Stimulated activated CD4-positive, alpha-beta T cell treated with anti-CD3 and anti-CD28 coated beads, Interleukin-2, amount 100 ng/mL, for 48 hours (primary cell): ENCODE data around the gene IL7R.

Experiments used
- DNase-seq, 2 donors: peaks; one replicate each; pipeline ENCODE4 v3.0.0-alpha.2; 2020

Gene IL7R, protein sequence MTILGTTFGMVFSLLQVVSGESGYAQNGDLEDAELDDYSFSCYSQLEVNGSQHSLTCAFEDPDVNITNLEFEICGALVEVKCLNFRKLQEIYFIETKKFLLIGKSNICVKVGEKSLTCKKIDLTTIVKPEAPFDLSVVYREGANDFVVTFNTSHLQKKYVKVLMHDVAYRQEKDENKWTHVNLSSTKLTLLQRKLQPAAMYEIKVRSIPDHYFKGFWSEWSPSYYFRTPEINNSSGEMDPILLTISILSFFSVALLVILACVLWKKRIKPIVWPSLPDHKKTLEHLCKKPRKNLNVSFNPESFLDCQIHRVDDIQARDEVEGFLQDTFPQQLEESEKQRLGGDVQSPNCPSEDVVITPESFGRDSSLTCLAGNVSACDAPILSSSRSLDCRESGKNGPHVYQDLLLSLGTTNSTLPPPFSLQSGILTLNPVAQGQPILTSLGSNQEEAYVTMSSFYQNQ

DNA sequence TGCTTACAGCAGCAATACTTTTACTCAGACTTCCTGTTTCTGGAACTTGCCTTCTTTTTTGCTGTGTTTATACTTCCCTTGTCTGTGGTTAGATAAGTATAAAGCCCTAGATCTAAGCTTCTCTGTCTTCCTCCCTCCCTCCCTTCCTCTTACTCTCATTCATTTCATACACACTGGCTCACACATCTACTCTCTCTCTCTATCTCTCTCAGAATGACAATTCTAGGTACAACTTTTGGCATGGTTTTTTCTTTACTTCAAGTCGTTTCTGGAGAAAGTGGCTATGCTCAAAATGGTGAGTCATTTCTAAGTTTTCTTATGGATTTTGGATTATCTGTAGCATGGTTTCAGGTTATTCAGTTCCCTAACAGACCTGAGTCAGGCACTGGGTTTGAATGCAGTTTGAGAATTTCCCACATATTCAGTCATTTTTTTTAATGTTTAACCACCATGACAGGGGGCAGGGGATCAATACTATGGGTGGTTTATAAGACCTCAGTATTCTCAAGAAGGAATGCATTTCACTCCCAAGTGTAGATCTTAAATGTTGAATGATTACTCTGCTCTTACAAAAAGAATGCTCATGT is at the start of gene IL7R:
Gene IL7R, plus strand, starts transcription at position 127 of the 587 bp plus-strand sequence. Its CDS starts 87 bp downstream, at position 214.
- no peak for DNase-seq

DNA sequence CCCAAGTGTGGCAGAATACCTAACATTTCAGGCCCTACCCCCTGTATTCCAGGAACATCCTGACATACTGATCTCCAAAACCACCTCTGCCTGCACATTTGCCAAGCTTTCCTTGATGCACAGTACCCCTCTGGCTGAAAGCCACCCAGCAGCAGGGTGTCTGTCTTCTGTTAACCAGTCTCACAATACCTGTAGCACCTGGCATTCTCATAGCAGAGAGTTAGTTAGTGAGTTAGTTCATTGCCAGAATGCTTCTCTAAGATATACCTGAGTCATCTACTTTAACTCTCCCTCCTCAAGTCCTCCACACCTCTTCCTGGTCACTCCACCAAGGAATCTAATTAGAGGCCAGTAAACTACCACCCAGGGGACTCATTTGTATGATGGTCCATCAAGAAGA is 46.1 kb upstream of the IL7R start:
- DNase-seq, result no peak

DNA sequence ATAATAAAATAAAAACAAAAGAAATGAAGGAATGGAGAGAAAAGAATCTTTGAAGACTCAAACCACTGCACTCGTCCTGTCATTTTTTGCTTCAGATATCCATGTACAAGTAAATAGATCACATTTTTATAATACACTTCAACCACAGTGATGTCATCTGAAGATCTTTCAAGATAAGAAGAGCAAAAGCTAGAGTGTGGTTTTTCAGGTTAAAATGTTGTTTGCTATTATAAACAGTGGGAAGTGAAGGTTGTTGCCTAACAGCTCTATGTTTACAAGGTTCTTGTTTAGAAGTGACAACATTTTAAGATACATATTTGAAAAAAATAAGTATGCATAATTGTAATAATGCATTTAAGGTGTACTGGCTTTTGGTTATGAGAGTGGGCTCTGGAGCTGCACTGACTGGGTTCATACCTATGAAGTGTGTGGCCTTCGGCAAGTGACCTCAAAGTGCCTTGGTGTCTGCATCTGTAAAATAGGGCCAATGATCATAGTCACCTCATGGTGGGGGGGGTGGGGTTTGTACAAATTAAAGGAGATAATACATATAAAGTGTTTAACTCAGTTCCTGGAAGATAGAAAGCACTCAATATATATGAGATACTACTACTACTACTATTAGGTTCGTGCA is 45.5 kb upstream of the IL7R start:
- DNase-seq, result no peak

DNA sequence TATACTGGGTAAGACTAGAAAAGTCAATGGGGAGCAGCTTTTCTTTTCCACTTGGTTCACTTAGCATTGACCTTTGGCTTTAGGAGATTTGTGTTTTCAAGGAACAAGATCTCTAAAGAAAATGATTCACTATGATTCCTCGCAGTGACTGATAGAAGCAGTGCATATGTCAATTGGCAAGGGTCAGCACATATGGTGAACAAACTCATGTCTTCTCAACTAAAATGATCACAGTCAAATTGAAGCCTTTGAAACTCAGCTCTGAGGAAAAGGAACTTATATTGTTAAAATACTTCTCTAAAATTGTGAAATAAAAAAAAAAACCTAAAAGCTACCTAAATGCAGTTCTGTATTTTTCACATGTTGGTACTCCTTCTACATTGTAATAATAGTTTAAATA is 43.2 kb upstream of the IL7R start:
- no peak for DNase-seq

DNA sequence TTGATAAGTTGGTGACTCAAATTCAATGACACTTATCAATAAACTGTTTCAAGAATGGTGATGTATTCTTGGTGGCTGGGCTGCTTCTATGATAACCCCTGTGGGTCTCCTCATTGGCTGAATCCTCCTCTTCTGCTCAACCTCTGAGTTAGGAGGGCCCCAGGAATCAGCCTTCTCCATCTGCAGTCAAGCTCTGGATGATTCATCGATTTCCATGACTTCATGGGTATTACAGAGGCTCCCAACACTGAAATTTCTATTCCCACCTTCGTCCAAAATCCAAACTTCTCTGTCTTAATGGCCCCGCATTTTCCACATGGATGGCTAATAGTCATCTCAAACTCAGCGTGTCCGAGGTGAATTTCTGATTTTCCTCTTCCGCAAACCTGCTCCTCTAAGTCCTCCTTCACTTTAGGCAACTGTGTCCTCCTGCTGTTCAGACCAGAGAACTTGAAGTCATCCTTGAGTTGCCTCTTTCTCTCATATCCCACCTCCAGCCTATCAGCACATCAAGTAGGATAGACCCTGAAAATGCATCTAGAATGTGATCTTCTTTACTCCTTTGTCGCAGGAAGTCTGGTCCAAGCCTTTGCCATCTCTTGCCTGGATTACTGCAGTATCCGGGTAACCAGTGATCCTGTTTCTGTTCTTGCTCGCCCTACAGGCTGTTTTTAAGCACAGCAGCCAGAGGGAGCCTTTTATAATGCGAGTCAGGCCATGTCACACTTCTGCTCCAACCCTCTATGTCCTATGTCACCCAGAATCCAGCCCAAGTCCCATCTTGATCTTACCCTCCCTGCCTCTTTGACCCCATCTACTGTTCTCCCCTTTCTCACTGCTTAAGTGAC is 41.4 kb upstream of the IL7R start:
- no peak for DNase-seq

DNA sequence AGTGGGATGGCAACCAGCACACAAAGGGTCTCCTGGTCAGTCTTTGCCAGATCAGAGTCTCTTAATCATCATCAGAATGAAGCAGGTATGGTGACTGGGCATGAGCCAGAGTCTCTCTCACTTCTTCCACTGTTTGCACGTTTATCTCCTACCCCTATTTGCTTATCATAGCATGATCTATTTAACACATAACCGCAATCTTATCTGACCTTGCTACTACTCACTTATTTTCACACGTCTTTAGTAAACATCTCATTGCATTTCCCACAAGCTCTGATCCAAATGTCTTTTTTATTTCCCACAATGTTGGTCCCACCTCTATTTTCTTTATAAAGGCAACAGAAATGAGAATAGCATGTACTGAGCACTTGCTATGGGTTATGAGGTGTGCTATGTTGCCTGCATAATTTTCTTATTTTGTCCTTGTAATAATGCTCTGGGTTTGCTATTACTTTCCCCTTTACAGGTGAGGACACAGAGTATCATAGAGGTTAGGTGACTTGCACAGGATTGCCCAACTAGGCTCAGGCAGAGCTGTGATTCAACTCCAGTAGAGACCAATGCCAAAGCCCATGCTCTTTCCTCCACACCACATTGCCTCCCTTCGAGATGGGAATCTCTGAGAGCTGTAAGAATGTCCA is 39.7 kb upstream of the IL7R start:
- DNase-seq, result no peak

DNA sequence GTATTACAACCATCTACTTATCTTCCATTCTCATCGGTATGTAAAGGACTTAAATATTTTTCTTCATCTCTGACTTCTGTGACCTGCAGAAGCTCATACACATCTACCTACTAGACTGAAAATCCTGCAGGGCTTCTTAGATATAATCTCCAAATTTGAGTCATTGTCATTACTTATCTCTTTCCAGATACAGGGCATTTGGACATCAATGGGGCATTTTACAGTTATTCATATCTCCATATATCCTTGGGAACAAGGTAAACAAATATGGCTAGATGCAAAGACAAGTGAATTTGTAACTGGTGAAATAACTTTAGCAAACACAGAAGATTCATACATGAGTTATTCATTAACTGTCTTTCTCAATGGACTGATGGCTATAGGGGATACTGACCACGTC is 37.7 kb upstream of the IL7R start:
- DNase-seq, result no peak

DNA sequence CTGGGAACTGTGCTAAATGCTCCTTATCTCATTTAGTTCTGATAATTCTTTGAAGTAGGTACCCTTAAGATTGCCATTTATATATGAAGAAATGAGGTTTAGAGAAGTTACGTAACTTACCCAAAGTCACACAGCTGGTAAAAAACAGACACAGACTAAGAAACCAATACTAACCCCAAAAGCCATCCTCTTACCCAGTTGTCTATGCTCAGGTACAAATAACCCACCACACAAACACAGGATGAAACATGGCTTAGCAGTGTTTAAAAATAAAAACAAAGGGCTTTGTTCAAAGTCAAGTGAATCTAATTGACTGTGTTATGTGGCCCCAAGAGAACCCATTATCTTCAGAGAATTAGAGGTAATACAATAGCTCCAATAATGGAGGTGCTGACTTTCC is 37.0 kb upstream of the IL7R start:
- DNase-seq, result no peak

DNA sequence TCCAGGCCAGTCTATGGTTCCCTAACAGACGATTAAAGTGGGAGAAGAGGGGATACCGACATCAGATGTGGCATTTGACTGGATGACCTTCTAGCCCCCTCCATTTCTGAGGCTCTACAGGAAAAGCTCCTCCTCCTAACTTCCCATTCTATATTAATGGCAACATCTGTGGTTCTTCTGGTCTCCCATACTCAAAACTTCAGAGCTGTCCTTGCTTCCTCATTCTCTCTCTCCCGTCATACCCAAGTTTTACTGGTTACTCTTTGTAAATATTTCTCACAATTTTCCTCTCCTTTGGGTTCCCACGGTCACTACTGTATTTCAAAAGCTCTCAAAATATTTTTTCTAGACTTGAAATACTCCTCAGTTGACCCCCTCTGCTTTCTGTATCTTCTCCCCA is 36.0 kb upstream of the IL7R start:
- no peak for DNase-seq

DNA sequence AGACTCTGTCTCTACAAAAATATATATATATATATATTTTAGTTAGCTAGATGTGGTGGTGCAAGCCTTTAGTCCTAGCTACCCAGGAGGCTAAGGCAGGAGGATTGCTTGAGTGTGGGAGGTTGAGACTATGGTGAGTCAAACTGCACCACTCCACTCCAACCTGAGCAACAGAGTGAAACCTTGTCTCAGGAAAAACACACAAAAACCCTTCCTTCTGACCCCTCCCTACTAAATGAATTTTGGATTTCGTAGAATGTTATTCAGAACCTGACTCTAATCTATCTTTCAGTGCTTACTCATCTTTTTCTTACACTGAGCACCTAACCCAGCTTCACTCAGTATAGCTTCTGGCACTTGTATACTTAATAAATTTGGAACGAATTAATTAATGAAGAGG is 35.2 kb upstream of the IL7R start:
- DNase-seq, result no peak

DNA sequence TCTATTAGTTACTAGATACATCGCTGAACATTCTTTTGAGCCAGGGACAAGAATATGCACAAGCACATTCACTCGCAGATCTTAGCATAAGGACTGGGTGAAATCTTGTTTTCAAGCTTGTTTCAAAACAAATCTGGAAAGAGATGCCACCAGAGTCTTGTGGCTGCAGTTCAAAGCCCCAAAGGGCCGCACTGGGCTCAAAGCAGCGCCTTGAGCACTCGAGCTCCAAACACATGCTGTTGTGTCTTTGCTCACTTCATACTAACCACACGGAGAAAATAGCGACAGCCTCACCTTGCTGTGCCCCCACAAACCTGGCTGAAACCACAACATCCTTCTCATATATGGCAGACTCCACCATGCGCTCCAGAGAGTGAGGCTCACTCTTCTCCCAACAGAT is 34.2 kb upstream of the IL7R start:
- no peak for DNase-seq

DNA sequence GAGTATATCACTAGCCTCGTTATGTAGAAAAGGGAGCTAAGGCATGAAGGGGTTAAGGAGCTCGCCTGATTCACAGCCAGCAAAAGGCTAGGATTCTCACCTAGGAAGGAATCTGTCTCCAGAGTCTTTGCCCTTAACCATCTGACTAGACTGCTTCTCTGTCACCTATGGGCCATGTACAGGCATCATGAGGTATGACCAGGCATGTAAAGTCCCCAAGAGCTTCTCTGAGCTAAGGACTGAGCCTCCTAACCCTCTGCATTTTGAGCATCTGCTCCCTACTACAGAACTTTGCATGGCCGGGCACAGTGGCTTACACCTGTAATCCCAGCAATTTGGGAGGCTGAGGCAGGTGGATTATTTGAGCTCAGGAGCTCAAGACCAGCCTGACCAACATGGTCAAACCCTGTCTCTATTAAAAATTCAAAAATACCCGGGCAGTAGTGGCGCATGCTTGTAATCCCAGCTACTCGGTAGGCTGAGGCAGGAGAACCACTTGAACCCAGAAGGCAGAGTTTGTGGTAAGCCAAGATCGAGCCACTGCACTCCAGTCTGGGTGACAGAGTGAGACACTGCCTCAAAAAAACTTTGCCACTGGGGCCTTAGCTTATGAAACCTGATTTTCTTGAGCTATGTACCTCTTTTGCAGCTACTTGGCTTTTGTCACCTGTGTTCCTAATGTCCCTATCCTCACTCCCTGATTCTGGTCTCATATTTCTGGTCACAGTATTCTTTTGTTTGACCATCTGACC is 33.2 kb upstream of the IL7R start:
- DNase-seq, result no peak

DNA sequence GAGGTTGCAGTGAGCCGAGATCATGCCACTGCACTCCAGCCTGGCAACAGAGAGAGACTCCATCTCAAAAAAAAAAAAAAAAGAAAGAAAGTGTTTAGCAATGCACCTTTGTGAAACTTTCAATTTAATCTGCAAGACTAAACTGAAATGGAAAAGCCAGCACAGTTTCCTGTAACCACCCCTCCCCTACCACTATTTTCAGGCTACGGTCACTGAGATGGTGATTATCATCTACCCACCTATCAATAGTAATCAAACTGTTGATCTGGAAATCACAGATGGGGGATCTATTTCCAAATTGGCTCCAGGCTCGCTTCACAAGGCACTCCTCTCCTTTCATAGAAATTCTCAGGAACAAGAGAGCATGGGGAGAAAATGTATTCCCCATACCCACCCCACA is 30.6 kb upstream of the IL7R start:
- DNase-seq, result no peak

DNA sequence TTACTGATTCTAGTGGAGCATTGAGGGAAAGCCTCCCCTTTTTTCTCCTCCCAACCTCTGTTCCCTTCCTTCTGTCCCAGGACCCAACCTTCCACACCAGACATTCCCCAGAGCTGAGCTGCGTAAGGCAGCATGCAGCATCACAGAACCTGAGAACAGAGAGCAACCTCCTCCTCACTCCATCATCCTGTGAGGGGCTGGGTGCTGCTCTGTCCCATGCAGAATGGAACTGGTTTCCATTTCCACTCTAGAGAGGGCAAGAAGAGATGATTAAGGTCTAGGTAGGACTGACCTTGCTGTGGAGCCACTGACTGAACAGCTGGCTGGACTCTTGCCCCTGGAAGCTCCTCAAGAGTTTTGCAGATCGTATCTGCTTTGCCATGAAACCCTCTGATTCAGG is 30.1 kb upstream of the IL7R start:
- DNase-seq, result no peak

DNA sequence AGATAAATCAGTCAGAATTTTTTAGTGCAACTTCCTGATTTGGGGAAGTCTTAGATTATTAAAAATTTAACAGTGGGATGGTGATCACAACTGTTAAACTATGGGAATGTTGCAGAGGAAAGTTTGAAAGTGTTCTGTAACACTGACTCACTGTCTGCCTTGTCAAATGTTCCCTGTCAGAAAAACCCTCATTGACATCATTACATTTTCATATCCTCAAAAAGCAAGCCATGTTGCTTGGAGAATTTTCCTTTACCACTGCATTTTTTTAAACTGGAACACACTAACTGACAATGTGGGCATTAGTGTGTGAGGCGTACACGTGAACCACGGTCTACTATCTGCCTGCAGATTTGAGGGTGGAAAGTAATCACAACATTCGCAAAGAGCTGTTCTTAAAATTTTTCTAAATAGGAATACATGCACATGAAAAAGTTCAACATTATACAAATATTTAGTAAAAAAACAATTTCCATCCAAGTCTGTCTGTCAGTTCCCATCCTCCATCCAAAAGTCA is 28.6 kb upstream of the IL7R start:
- DNase-seq, result no peak

DNA sequence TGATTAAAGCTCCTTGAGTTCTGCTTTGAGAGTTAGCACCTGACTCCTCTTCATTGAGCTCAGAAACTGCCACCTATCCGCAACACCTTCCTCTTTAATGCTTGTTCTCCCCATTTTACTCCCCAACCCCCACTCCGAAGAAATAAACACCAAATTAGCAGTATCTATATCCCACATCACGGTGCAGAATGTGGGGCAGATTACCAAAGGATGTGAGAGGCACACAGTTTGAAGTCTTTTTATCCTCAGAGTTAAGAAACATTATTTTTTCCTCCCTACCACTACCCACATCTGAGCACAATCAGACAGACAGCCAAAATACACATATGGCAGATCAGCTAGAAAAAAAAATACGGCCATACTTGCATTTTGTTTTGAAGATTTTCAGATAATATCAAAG is 26.1 kb upstream of the IL7R start:
- no peak for DNase-seq

DNA sequence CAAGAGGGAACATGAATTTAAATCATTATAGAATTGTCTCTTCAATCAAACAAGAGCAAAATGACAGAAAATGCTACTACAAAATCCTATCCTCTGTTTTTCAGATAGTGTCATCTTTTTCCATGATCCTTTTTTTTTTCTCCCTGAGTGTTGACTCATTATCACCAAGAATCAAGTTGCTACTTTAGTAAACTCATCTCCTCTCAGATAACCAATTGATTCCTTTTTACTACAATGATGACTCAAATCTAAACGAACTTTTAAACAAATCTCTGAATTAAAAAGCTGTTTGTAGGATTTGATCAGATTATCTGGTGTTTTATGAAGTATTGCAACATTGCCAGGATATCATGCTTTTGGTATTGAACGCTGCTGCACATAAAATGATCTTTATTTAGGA is 23.9 kb upstream of the IL7R start:
- DNase-seq, result no peak

DNA sequence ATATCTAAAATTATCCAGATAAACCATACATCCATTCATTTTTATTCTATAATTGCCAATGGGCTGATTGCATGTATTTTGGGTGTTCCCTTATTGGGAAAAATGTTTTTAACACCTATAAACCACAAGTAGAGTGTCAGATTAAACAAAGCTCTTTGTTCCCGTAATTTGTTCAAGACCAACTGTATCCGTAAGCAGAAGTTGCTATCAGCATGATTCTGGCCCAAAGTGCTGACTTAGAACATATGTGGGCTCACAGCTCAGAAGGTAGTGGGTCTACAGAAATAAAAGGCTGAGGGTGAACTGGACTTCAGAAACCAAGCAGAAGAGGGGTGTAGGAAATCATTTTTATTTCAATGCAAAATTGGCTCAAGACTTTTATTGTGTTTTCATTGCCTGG is 23.5 kb upstream of the IL7R start:
- DNase-seq, result no peak

DNA sequence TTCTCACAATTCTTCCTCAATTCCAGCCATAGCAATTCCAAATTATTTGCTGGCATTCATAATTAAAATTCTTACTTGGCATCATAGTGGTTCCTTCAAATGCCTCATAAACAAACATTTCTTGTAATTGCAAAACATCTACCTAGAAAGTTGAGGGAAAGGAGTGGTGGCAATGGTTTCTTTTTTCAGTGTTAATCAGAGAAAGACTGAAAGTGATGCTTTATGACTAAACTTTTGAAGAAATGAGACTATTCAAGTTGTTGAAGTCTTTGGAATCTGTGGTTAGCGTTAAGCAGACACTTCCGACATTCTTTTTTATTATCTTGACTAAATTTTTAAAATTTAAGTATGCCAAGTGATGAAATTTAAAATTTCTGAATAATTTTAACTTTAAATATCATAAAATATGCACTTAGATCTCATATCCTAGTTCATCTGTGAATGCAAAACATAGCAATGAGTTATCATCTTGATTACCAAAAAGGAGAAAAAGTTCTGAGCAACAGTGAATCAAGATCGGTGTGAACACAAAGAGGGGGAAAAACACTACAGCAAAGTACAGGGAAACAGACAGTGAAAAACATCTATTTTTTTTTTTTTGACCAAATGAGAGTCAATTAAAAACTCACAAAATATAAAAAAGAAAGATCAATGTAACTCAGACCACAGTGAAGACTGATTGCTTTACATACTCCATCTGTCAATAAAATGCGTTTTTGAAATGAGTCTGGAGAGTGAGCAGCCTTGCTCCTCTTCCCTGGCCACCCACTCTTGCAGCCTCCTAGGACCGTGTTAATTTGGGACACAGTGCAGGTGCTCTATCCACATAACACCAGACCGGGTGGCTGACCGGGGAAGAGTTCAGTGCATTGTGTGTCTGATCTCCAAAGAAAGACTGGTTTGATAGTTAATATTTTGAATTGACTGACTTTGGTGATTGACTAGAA is 20.6 kb upstream of the IL7R start:
- no peak for DNase-seq

DNA sequence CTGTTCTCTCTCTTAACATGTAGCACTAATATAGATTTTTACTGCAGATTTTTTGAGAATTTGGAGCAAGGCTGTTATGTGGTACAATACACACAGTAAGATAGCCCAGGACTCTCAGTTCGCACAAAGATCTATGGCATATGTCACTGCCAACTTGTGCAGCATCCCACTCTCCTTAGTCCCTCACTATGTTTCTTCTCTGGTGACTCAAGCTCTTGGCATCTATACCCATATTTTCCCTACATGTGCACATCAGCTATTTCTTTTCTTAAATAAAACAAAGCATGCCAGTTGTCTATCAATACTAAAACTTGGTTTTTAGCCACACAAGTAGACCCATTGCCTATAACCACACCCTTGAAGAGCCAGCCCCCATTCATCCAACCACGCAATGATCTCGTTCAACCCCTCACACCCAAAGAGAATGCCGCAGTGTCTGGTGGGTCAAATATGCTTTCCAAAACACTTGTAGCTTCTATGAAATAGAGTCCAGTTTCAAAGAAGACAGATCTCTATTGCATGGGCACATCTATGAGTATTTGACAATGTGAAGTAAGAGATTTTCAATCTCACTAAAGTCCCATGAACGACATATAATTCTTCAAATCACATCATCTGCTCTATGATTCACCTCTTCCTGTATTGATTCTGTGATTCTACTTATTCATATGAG is 18.2 kb upstream of the IL7R start:
- no peak for DNase-seq
